Endodermal cell (in vitro differentiated cells): ENCODE measurements around the gene HHAT. TPM values are rescaled to one million over a fixed set of nuclear protein-coding genes. Genes with fewer than 3 reads are reported as not detected.
A peak's percentile ranks its signal among the peaks of the same experiment; 100 is the strongest.

Experiments
- DNase-seq: peaks from one replicate; pipeline ENCODE4 v3.0.0-alpha.2; 2017
- H3K27ac ChIP-seq: 2 replicates; pipeline ENCODE4 v1.5.1; 2013; ENCODE audit warnings: mild to moderate bottlenecking, low read depth, low read length, moderate library complexity
- H3K27me3 ChIP-seq: 2 replicates; pipeline ENCODE4 v1.6.1; 2013; ENCODE audit warnings: mild to moderate bottlenecking, low read length, moderate library complexity; ENCODE audit not compliant: insufficient read depth, control insufficient read depth, poor library complexity, severe bottlenecking
- H3K36me3 ChIP-seq: 2 replicates; pipeline ENCODE4 v1.7.0; 2013; ENCODE audit warnings: mild to moderate bottlenecking, low read length, moderate library complexity; ENCODE audit not compliant: control insufficient read depth, insufficient read depth
- H3K4me1 ChIP-seq: one replicate; pipeline ENCODE4 v1.7.0; 2013; ENCODE audit warnings: low read length; ENCODE audit not compliant: control insufficient read depth, insufficient read depth
- H3K4me3 ChIP-seq: 2 replicates; pipeline ENCODE4 v1.5.1; 2013; ENCODE audit warnings: mild to moderate bottlenecking, low read length, moderate library complexity
- H3K9ac ChIP-seq: 2 replicates; pipeline ENCODE4 v1.6.1; 2013; ENCODE audit warnings: mild to moderate bottlenecking, low read length, moderate library complexity; ENCODE audit not compliant: poor library complexity, severe bottlenecking; ENCODE audit errors: extremely low read depth
- H3K9me3 ChIP-seq: 2 replicates; pipeline ENCODE4 v1.6.1; 2013; ENCODE audit warnings: mild to moderate bottlenecking, low read length, moderate library complexity; ENCODE audit not compliant: control insufficient read depth
- H3K27ac Mint-ChIP-seq: 2 replicates; pipeline ENCODE4 v1.8.0; 2020; ENCODE audit warnings: mixed read lengths
- H3K27me3 Mint-ChIP-seq: 2 replicates; pipeline ENCODE4 v1.8.0; 2021; ENCODE audit warnings: mild to moderate bottlenecking, mixed read lengths; ENCODE audit not compliant: insufficient read depth
- H3K36me3 Mint-ChIP-seq: 2 replicates; pipeline ENCODE4 v1.8.0; 2020; ENCODE audit warnings: low read depth, mixed read lengths
- H3K4me1 Mint-ChIP-seq: 2 replicates; pipeline ENCODE4 v1.8.0; 2020; ENCODE audit warnings: mixed read lengths
- H3K4me3 Mint-ChIP-seq: 2 replicates; pipeline ENCODE4 v1.8.0; 2020; ENCODE audit warnings: mild to moderate bottlenecking, moderate library complexity, mixed read lengths
- H3K9me3 Mint-ChIP-seq: 2 replicates; pipeline ENCODE4 v1.8.0; 2020; ENCODE audit warnings: mild to moderate bottlenecking, mixed read lengths
- WGBS, 2 experiments: methylation state at CpG; one replicate each; pipeline versions ENCODE4 v1.1.5 to v1.1.7; 2013; ENCODE audit warnings: missing lambda C conversion rate in 2 of 2, mixed read lengths in 1 of 2; ENCODE audit not compliant: insufficient coverage in 1 of 2, insufficient read length in 1 of 2; 5-methylcytosine and 5-hydroxymethylcytosine counted together
- total RNA-seq, 2 donors: library from RNA; stranded (reverse); fragmentation: NEBNext Ultra II Directional in 1 of 2; extraction: Animal tissue kit (Norgen Biotek cat#: 25700) in 1 of 2; gene quantifications; 2 replicates in 1 of 2; 3 replicates in 1 of 2; pipeline ENCODE4 v1.2.1, GENCODE V29; 2021
- TF ChIP-seq, protein P1 (sequence below): fragments of 200-600 bp; sonication (generic); conservative IDR thresholded peaks from 2 replicates; pipeline ENCODE4 v1.5.0; 2021; ENCODE audit warnings: antibody characterized with exemption, mild to moderate bottlenecking

HHAT gene
- total RNA-seq, 2 donors from 2014 or later: 6.9 to 9.8 TPM

DNA sequence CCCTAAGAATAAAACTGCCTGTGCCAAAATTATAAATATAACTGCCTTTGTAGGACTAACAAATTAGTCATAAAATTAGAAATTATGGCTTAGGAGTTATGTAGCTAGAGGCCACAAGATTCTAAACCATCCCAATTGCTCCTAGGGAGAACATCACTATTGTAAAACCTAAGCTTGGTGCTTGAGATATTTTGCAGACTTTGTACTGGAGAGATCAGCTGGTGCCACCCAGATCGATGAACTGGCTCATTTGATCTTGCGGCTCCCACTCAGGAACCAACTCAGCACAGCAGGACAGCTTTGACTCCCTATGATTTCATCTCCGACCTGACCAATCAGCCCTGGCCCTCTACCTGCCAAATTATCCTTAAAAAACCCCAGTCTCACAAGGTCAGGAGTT lies 30.6 kb downstream of the HHAT start:
- H3K4me3 Mint-ChIP-seq: no peak overlapping the region
- H3K27ac ChIP-seq: no peak overlapping the region
- H3K4me3 ChIP-seq: no peak overlapping the region
- no peak overlapping the region for H3K27ac Mint-ChIP-seq
- TF ChIP-seq, protein P1, sequence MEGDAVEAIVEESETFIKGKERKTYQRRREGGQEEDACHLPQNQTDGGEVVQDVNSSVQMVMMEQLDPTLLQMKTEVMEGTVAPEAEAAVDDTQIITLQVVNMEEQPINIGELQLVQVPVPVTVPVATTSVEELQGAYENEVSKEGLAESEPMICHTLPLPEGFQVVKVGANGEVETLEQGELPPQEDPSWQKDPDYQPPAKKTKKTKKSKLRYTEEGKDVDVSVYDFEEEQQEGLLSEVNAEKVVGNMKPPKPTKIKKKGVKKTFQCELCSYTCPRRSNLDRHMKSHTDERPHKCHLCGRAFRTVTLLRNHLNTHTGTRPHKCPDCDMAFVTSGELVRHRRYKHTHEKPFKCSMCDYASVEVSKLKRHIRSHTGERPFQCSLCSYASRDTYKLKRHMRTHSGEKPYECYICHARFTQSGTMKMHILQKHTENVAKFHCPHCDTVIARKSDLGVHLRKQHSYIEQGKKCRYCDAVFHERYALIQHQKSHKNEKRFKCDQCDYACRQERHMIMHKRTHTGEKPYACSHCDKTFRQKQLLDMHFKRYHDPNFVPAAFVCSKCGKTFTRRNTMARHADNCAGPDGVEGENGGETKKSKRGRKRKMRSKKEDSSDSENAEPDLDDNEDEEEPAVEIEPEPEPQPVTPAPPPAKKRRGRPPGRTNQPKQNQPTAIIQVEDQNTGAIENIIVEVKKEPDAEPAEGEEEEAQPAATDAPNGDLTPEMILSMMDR: no peak
- peaks cover 3% of the 10 kb centered on the region for H3K4me1 ChIP-seq
- no peak for DNase-seq
- H3K27me3 ChIP-seq: no peaks in the 10 kb centered on the region
- 86% methylated on average over 3 of the region's 3 CpGs; no CpG with 5 or more reads in 1 of the 2 experiments for WGBS, 2 experiments
- peaks cover 26% of the 10 kb centered on the region for H3K27me3 Mint-ChIP-seq
- H3K4me1 Mint-ChIP-seq: peaks cover 27% of the 10 kb centered on the region
- H3K9me3 Mint-ChIP-seq: no peaks in the 10 kb centered on the region
- H3K9me3 ChIP-seq: no peaks in the 10 kb centered on the region
- no peaks in the 10 kb centered on the region for H3K36me3 ChIP-seq
- no peaks in the 10 kb centered on the region for H3K36me3 Mint-ChIP-seq
- no peak overlapping the region for H3K9ac ChIP-seq

DNA sequence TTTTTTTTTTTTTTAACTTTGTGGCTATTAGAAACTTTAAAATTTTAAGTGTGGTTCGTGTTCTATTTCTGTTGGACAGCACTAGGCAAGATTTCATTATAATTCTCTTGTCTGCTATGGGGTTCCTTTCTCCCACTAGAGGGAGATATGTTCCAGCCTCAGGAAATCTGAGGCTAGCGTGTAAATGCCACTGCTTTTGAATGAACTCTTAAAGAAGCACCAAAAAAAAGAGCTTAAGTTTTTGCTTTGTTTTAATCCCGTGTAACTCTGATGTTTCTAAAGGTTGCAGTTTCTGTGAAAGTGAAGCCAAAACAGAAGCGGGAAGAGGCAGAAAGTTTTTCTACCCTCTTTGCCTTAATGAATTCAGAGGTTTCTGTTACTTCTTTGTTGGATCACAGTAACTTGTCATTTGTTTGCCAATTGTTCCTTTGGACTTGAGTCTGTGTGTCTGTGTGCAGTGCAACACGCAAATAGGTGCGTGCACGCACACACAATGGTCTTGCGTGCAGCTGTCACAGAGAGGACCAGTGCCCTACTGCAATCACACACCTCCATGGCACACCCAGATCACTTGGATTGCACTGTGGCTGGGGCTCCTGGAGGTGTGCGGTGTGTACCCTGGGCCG lies 32.3 kb downstream of the HHAT start:
- H3K4me1 Mint-ChIP-seq: peaks cover 31% of the 10 kb centered on the region

DNA sequence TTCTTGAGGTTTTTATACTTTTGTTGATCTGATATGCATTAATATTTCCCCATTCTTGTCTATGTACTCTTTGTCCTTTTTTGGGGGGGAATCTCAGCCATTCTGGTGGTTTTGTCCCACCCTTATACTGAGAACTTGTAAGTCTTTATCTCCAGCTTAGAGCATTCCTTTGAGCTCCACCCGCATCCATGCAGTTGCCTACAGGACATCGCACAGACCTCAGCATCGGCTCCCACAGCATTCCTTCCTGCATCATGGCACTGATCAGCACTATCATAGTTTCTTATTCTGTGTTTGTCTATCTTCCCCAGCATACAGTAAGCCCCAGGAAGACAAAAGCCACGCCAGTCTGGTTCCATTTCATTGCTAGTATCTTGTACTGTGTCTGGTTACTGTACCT lies 33.0 kb downstream of the HHAT start:
- H3K9ac ChIP-seq: no peak overlapping the region
- no peaks in the 10 kb centered on the region for H3K36me3 ChIP-seq
- H3K27me3 Mint-ChIP-seq: peaks cover 22% of the 10 kb centered on the region
- WGBS, 2 experiments: 84 to 88% methylated on average over 4 of the region's 4 CpGs
- no peak overlapping the region for H3K27ac Mint-ChIP-seq
- no peaks in the 10 kb centered on the region for H3K9me3 Mint-ChIP-seq
- H3K27me3 ChIP-seq: no peaks in the 10 kb centered on the region
- DNase-seq: peak; percentile 43
- peaks cover 3% of the 10 kb centered on the region for H3K4me1 ChIP-seq
- H3K4me3 Mint-ChIP-seq: no peak overlapping the region
- H3K36me3 Mint-ChIP-seq: no peaks in the 10 kb centered on the region
- no peak overlapping the region for H3K4me3 ChIP-seq
- H3K9me3 ChIP-seq: no peaks in the 10 kb centered on the region
- no peak overlapping the region for H3K27ac ChIP-seq
- TF ChIP-seq, protein P1: no peak
- H3K4me1 Mint-ChIP-seq: peaks cover 32% of the 10 kb centered on the region

More for the DNA sequence above, 32.3 kb downstream of the HHAT start:
- H3K27ac Mint-ChIP-seq: no peak overlapping the region
- no peaks in the 10 kb centered on the region for H3K36me3 Mint-ChIP-seq
- peaks cover 26% of the 10 kb centered on the region for H3K27me3 Mint-ChIP-seq
- Histone ChIP-seq H3K27me3 (no peaks in the 10 kb centered on the region), H3K4me1 (peaks cover 3% of the 10 kb centered on the region), H3K27ac (no peak overlapping the region), H3K36me3 (no peaks in the 10 kb centered on the region), H3K9me3 (no peaks in the 10 kb centered on the region), H3K4me3 (no peak overlapping the region), H3K9ac (no peak overlapping the region)
- H3K9me3 Mint-ChIP-seq: no peaks in the 10 kb centered on the region
- TF ChIP-seq, protein P1: peak; percentile 83
- no peak overlapping the region for H3K4me3 Mint-ChIP-seq
- 39 to 60% methylated on average over 3 to 10 of the region's 10 CpGs for WGBS, 2 experiments
- DNase-seq: peak; percentile 58
